Neural cell (in vitro differentiated cells): ENCODE data around the gene CCNJL. TPM values are rescaled to one million over a fixed set of nuclear protein-coding genes. Genes with fewer than 3 reads are reported as not detected.

Experiments used
- H2AFZ ChIP-seq: fragments of 200-600, 300-800 bp; sonication (generic), shearing (Covaris generic); 2 replicates; pipeline ENCODE4 v1.6.0; 2014; ENCODE audit warnings: low read depth, mild to moderate bottlenecking, antibody characterized with exemption, low read length, moderate library complexity
- H3F3A ChIP-seq: fragments of 200-600 bp; shearing (Covaris generic); 2 replicates; pipeline ENCODE4 v1.6.1; 2016; ENCODE audit warnings: mild to moderate bottlenecking, moderate library complexity, mixed read lengths, antibody characterized with exemption, low read length; ENCODE audit not compliant: insufficient read depth, poor library complexity, severe bottlenecking
- H3K27ac ChIP-seq: fragments of 200-600, 300-800 bp; sonication (generic), shearing (Covaris generic); 2 replicates; pipeline ENCODE4 v1.5.1; 2014; ENCODE audit warnings: mild to moderate bottlenecking, low read length, moderate library complexity
- H3K27me3 ChIP-seq: fragments of 300-800, 200-600 bp; sonication (generic), shearing (Covaris generic); 2 replicates; pipeline ENCODE4 v1.6.0; 2014; ENCODE audit warnings: mild to moderate bottlenecking, low read depth, low read length, moderate library complexity; ENCODE audit not compliant: insufficient read depth
- H3K36me3 ChIP-seq: fragments of 300-800, 200-600 bp; sonication (generic), shearing (Covaris generic); 2 replicates; pipeline ENCODE4 v1.5.1; 2014; ENCODE audit warnings: mild to moderate bottlenecking, antibody characterized with exemption, low read length, moderate library complexity; ENCODE audit not compliant: insufficient read depth
- H3K4me2 ChIP-seq: fragments of 300-800, 200-600 bp; sonication (generic), shearing (Covaris generic); 2 replicates; pipeline ENCODE4 v1.6.0; 2014; ENCODE audit warnings: mild to moderate bottlenecking, low read length
- H3K4me3 ChIP-seq: fragments of 300-800, 200-600 bp; sonication (generic), shearing (Covaris generic); 2 replicates; pipeline ENCODE4 v1.5.1; 2014; ENCODE audit warnings: mild to moderate bottlenecking, low read length, moderate library complexity
- H3K79me2 ChIP-seq: fragments of 200-600 bp; shearing (Covaris generic); replicated peaks from 2 replicates; pipeline ENCODE4 v1.6.0; 2014; ENCODE audit warnings: mild to moderate bottlenecking, low read length, moderate library complexity; ENCODE audit not compliant: insufficient read depth
- H3K9ac ChIP-seq: fragments of 300-800, 200-600 bp; sonication (generic), shearing (Covaris generic); 2 replicates; pipeline ENCODE4 v1.6.1; 2016; ENCODE audit warnings: mild to moderate bottlenecking, low read length, mixed read lengths
- H3K9me2 ChIP-seq: fragments of 200-600 bp; shearing (Covaris generic); 2 replicates; pipeline ENCODE4 v1.6.1; 2016; ENCODE audit warnings: mild to moderate bottlenecking, low read length, mixed read lengths; ENCODE audit not compliant: insufficient read depth
- H3K9me3 ChIP-seq: fragments of 200-600, 300-800 bp; sonication (generic), shearing (Covaris generic); 2 replicates; pipeline ENCODE4 v1.6.1; 2016; ENCODE audit warnings: mild to moderate bottlenecking, mixed run types, low read length, moderate library complexity, mixed read lengths
- H4K20me1 ChIP-seq: fragments of 200-600 bp; shearing (Covaris generic); 2 replicates; pipeline ENCODE4 v1.6.1; 2016; ENCODE audit warnings: mild to moderate bottlenecking, mixed run types; ENCODE audit not compliant: insufficient read depth
- CTCF ChIP-seq: fragments of 450-650 bp; IDR thresholded peaks from 2 replicates; pipeline ENCODE4 v1.5.1; 2014; ENCODE audit warnings: antibody characterized with exemption, mild to moderate bottlenecking, moderate library complexity; ENCODE audit not compliant: poor library complexity, severe bottlenecking
- EP300 ChIP-seq: fragments of 450-650 bp; conservative IDR thresholded peaks from 2 replicates; pipeline ENCODE4 v1.6.1; 2014; ENCODE audit warnings: antibody characterized with exemption, mild to moderate bottlenecking, moderate library complexity; ENCODE audit not compliant: poor library complexity, severe bottlenecking
- EZH2 ChIP-seq: fragments of 200-600, 300-800 bp; shearing (Covaris generic), sonication (generic); IDR thresholded peaks from 2 replicates; pipeline ENCODE4 v1.6.1; 2014; ENCODE audit warnings: antibody characterized with exemption, low read length, borderline replicate concordance, mild to moderate bottlenecking; ENCODE audit not compliant: insufficient read depth, poor library complexity, severe bottlenecking
- MXI1 ChIP-seq: fragments of 450-650 bp; conservative IDR thresholded peaks from 2 replicates; pipeline ENCODE4 v1.6.1; 2014; ENCODE audit warnings: antibody characterized with exemption, mild to moderate bottlenecking; ENCODE audit not compliant: poor library complexity, severe bottlenecking
- POLR2AphosphoS5 ChIP-seq: IDR thresholded peaks from 2 replicates; pipeline ENCODE4 v1.6.1; 2012
- RAD21 ChIP-seq: fragments of 450-650 bp; conservative IDR thresholded peaks from 2 replicates; pipeline ENCODE4 v1.6.1; 2014; ENCODE audit warnings: antibody characterized with exemption, mild to moderate bottlenecking, moderate library complexity
- REST ChIP-seq: IDR thresholded peaks from 2 replicates; pipeline ENCODE4 v1.6.1; 2012; ENCODE audit warnings: borderline replicate concordance
- SMC3 ChIP-seq: fragments of 450-650 bp; conservative IDR thresholded peaks from 2 replicates; pipeline ENCODE4 v1.6.1; 2014; ENCODE audit warnings: antibody characterized with exemption, mild to moderate bottlenecking, moderate library complexity; ENCODE audit not compliant: poor library complexity
- TAF1 ChIP-seq: IDR thresholded peaks from 2 replicates; pipeline ENCODE4 v1.6.1; 2012; ENCODE audit warnings: low read depth
- polyA plus RNA-seq: library from polyadenylated mRNA; depleted of rRNA; stranded (reverse); fragments of >200 nt; gene quantifications from 2 replicates; pipeline ENCODE4 v1.2.3, GENCODE V29; 2014

The CCNJL gene
- polyA plus RNA-seq, 1 donor from 2014 or later: 0.84 TPM

- no peaks in the 10 kb centered on the region for H4K20me1 ChIP-seq
- no peaks in the 10 kb centered on the region for H3K9me3 ChIP-seq
- no peak overlapping the region for H3K4me2 ChIP-seq
- no peak overlapping the region for H3K9ac ChIP-seq
- no peaks in the 10 kb centered on the region for H3K9me2 ChIP-seq
- H3K27ac ChIP-seq: no peak overlapping the region
- H3F3A ChIP-seq: no peaks in the 10 kb centered on the region
- TF ChIP-seq TAF1: no peak
- TF ChIP-seq MXI1: no peak
- TF ChIP-seq EZH2: no peak
- no peak for TF ChIP-seq RAD21
- TF ChIP-seq REST: no peak
- TF ChIP-seq EP300: no peak
- no peak for TF ChIP-seq SMC3
- TF ChIP-seq POLR2AphosphoS5: no peak
- no peak for TF ChIP-seq CTCF
- no peaks in the 10 kb centered on the region for H3K79me2 ChIP-seq
- no peaks in the 10 kb centered on the region for H3K27me3 ChIP-seq
- H2AFZ ChIP-seq: no peak overlapping the region
- H3K4me3 ChIP-seq: no peak overlapping the region
- H3K36me3 ChIP-seq: no peaks in the 10 kb centered on the region
Observed at GRCh38 chr5:160325716-160326115, 13.4 kb upstream of the CCNJL start.

- no peak overlapping the region for H3K4me3 ChIP-seq
- no peak for TF ChIP-seq CTCF
- no peak for TF ChIP-seq EZH2
- TF ChIP-seq REST: no peak
- TF ChIP-seq RAD21: no peak
- no peak for TF ChIP-seq POLR2AphosphoS5
- TF ChIP-seq MXI1: no peak
- no peak for TF ChIP-seq EP300
- TF ChIP-seq SMC3: no peak
- TF ChIP-seq TAF1: no peak
- H3K9me2 ChIP-seq: no peaks in the 10 kb centered on the region
- no peaks in the 10 kb centered on the region for H4K20me1 ChIP-seq
- H3K36me3 ChIP-seq: no peaks in the 10 kb centered on the region
- no peak overlapping the region for H2AFZ ChIP-seq
- H3F3A ChIP-seq: no peaks in the 10 kb centered on the region
- H3K27me3 ChIP-seq: no peaks in the 10 kb centered on the region
- H3K79me2 ChIP-seq: no peaks in the 10 kb centered on the region
- H3K9ac ChIP-seq: no peak overlapping the region
- H3K4me2 ChIP-seq: no peak overlapping the region
- H3K27ac ChIP-seq: no peak overlapping the region
- H3K9me3 ChIP-seq: no peaks in the 10 kb centered on the region
Observed at GRCh38 chr5:160324886-160325285, 12.5 kb upstream of the CCNJL start.
